ENCODE results near the gene ST3GAL3. TPM values are rescaled to one million over a fixed set of nuclear protein-coding genes. Genes with fewer than 3 reads are reported as not detected.
A peak's percentile ranks its signal among the peaks of the same experiment; 100 is the strongest.

The ST3GAL3 gene
- total RNA-seq, 1 donor from 2014 or later = 9.9 TPM

- DNase-seq (ENCODE audit: low read depth in 2 of 2) = peak in 1 of 2 donors; percentile 15
Measured at GRCh38 chr1:43786201-43786958, 79.0 kb downstream of the ST3GAL3 start.

GRCh38 chr1:43786960-43787359 lies 79.6 kb downstream of the ST3GAL3 start:
- peak; percentile 55 to 81 for DNase-seq (ENCODE audit: low read depth in 2 of 2)

- no peak for DNase-seq (ENCODE audit: low read depth in 2 of 2)
Measured at GRCh38 chr1:43789604-43790550, 82.5 kb downstream of the ST3GAL3 start.

GRCh38 chr1:43791243-43791642 lies 83.9 kb downstream of the ST3GAL3 start:
- no peak for DNase-seq (ENCODE audit: low read depth in 2 of 2)

- peak in 1 of 2 donors; percentile 26 for DNase-seq (ENCODE audit: low read depth in 2 of 2)
Measured at GRCh38 chr1:43796111-43796581, 88.8 kb downstream of the ST3GAL3 start.

GRCh38 chr1:43797891-43798290 lies 90.6 kb downstream of the ST3GAL3 start:
- no peak for DNase-seq (ENCODE audit: low read depth in 2 of 2)

GRCh38 chr1:43799656-43800635 lies 92.6 kb downstream of the ST3GAL3 start:
- DNase-seq (ENCODE audit: low read depth in 2 of 2) = peak in 1 of 2 donors; percentile 54

GRCh38 chr1:43800771-43801170 lies 93.4 kb downstream of the ST3GAL3 start:
- DNase-seq (ENCODE audit: low read depth in 2 of 2) = no peak

GRCh38 chr1:43801203-43801602 lies 93.9 kb downstream of the ST3GAL3 start:
- DNase-seq (ENCODE audit: low read depth in 2 of 2) = peak in 1 of 2 donors; percentile 11

GRCh38 chr1:43802356-43802980 lies 95.1 kb downstream of the ST3GAL3 start:
- DNase-seq (ENCODE audit: low read depth in 2 of 2) = no peak

- no peak for DNase-seq (ENCODE audit: low read depth in 2 of 2)
Measured at GRCh38 chr1:43803105-43803504, 95.8 kb downstream of the ST3GAL3 start.

- DNase-seq (ENCODE audit: low read depth in 2 of 2) = no peak
Measured at GRCh38 chr1:43803646-43804045, 96.3 kb downstream of the ST3GAL3 start.

GRCh38 chr1:43804569-43804968 lies 97.2 kb downstream of the ST3GAL3 start:
- no peak for DNase-seq (ENCODE audit: low read depth in 2 of 2)

GRCh38 chr1:43805340-43805739 lies 98.0 kb downstream of the ST3GAL3 start:
- DNase-seq (ENCODE audit: low read depth in 2 of 2) = no peak

- DNase-seq (ENCODE audit: low read depth in 2 of 2) = no peak
Measured at GRCh38 chr1:43806183-43806582, 98.8 kb downstream of the ST3GAL3 start.

GRCh38 chr1:43809097-43809673 lies 101.8 kb downstream of the ST3GAL3 start:
- no peak for DNase-seq (ENCODE audit: low read depth in 2 of 2)

GRCh38 chr1:43812579-43812978 lies 105.2 kb downstream of the ST3GAL3 start:
- no peak for DNase-seq (ENCODE audit: low read depth in 2 of 2)

- DNase-seq (ENCODE audit: low read depth in 2 of 2) = no peak
Measured at GRCh38 chr1:43814401-43814800, 107.1 kb downstream of the ST3GAL3 start.

GRCh38 chr1:43817304-43817939 lies 110.1 kb downstream of the ST3GAL3 start:
- no peak for DNase-seq (ENCODE audit: low read depth in 2 of 2)

GRCh38 chr1:43818691-43819090 lies 111.4 kb downstream of the ST3GAL3 start:
- no peak for DNase-seq (ENCODE audit: low read depth in 2 of 2)
